HEK293 (cell line): Measurements from ENCODE around the gene KLHL29.

Experiments
- CTCF ChIA-PET: fragments of 350-600 bp; formaldehyde crosslinking; extraction: SDS; loops from one replicate; lab custom pipeline; 2021; ENCODE audit warnings: antibody characterized with exemption; lab: Yijun Ruan, JAX
- POLR2A ChIA-PET: fragments of 300-600 bp; formaldehyde crosslinking; extraction: SDS; loops from one replicate; lab custom pipeline; 2020; ENCODE audit warnings: antibody characterized with exemption, inconsistent platforms; lab: Yijun Ruan, JAX
- H3K27ac ChIP-seq: fragments of 200-500 bp; sonication (Bioruptor generic); 2 replicates; pipeline ENCODE4 v1.5.1; 2014; ENCODE audit warnings: low read depth, low read length, control low read depth, inconsistent platforms; ENCODE audit errors: extremely low read depth
- H3K36me3 ChIP-seq, 2 experiments: fragments of 200-500 bp in 1 of 2; sonication (Bioruptor generic) in 1 of 2; 1 replicate in 1 of 2; 2 replicates in 1 of 2; pipeline ENCODE4 v1.5.1; 2014 to 2017; ENCODE audit warnings: inconsistent platforms in 2 of 2, low read length in 2 of 2; ENCODE audit not compliant: control insufficient read depth in 2 of 2, insufficient read depth in 1 of 2
- H3K4me1 ChIP-seq: fragments of 200-500 bp; sonication (Bioruptor generic); 2 replicates; pipeline ENCODE4 v1.5.1; 2014; ENCODE audit warnings: mild to moderate bottlenecking, low read length, inconsistent platforms; ENCODE audit not compliant: control insufficient read depth, insufficient read depth
- H3K4me3 ChIP-seq: 2 replicates; pipeline ENCODE4 v1.5.1; 2011; ENCODE audit warnings: low read depth, mild to moderate bottlenecking, control low read depth, low read length, moderate library complexity
- H3K9me3 ChIP-seq: fragments of 200-500 bp; sonication (Bioruptor generic); 2 replicates; pipeline ENCODE4 v1.5.1; 2014; ENCODE audit warnings: low read depth, low read length, inconsistent platforms; ENCODE audit not compliant: control insufficient read depth, insufficient read depth
- BCL11B ChIP-seq: fragments of 450-650 bp; formaldehyde crosslinking; IDR thresholded peaks from 2 replicates; pipeline ENCODE4 v1.5.1; 2016; ENCODE audit warnings: low read depth, missing biosample characterization, missing genetic modification characterization
- HIC1 ChIP-seq: fragments of 450-650 bp; formaldehyde crosslinking; IDR thresholded peaks from 2 replicates; pipeline ENCODE4 v1.5.1; 2016; ENCODE audit warnings: missing biosample characterization, missing genetic modification characterization
- MYNN ChIP-seq: fragments of 450-650 bp; formaldehyde crosslinking; IDR thresholded peaks from 2 replicates; pipeline ENCODE4 v1.5.1; 2016; ENCODE audit warnings: missing biosample characterization, missing genetic modification characterization, borderline replicate concordance
- PRDM10 ChIP-seq: fragments of 450-650 bp; formaldehyde crosslinking; IDR thresholded peaks from 2 replicates; pipeline ENCODE4 v1.5.1; 2016; ENCODE audit warnings: missing biosample characterization, missing genetic modification characterization
- ZBTB17 ChIP-seq: fragments of 450-650 bp; formaldehyde crosslinking; IDR thresholded peaks from 2 replicates; pipeline ENCODE4 v1.5.1; 2016; ENCODE audit warnings: missing biosample characterization, missing genetic modification characterization
- ZFP37 ChIP-seq: fragments of 450-650 bp; formaldehyde crosslinking; IDR thresholded peaks from 2 replicates; pipeline ENCODE4 v1.5.1; 2016; ENCODE audit warnings: missing biosample characterization, missing genetic modification characterization
- ZNF146 ChIP-seq: fragments of 450-650 bp; formaldehyde crosslinking; IDR thresholded peaks from 2 replicates; pipeline ENCODE4 v1.5.1; 2016; ENCODE audit warnings: missing biosample characterization, missing genetic modification characterization
- ZNF175 ChIP-seq: fragments of 450-650 bp; formaldehyde crosslinking; IDR thresholded peaks from 2 replicates; pipeline ENCODE4 v1.5.1; 2016; ENCODE audit warnings: missing biosample characterization, missing genetic modification characterization
- ZNF18 ChIP-seq: fragments of 450-650 bp; formaldehyde crosslinking; IDR thresholded peaks from 2 replicates; pipeline ENCODE4 v1.5.1; 2016; ENCODE audit warnings: missing biosample characterization, missing genetic modification characterization
- ZNF23 ChIP-seq: fragments of 450-650 bp; formaldehyde crosslinking; IDR thresholded peaks from 2 replicates; pipeline ENCODE4 v1.5.1; 2016; ENCODE audit warnings: missing biosample characterization, missing genetic modification characterization, borderline replicate concordance
- ZNF555 ChIP-seq: fragments of 450-650 bp; formaldehyde crosslinking; conservative IDR thresholded peaks from 2 replicates; pipeline ENCODE4 v1.5.1; 2017; ENCODE audit warnings: missing biosample characterization, mild to moderate bottlenecking, missing genetic modification characterization, inconsistent platforms
- ZNF654 ChIP-seq: fragments of 450-650 bp; formaldehyde crosslinking; IDR thresholded peaks from 2 replicates; pipeline ENCODE4 v1.5.1; 2016; ENCODE audit warnings: low read depth, missing biosample characterization, missing genetic modification characterization

The KLHL29 gene

GRCh38 chr2:23642516-23642915 is 257.5 kb downstream of the KLHL29 start:
- Histone ChIP-seq H3K4me3 (no peak overlapping the region), H3K4me1 (no peaks in the 10 kb centered on the region), H3K27ac (no peak overlapping the region), H3K9me3 (no peaks in the 10 kb centered on the region), H3K36me3 (peaks cover 0 to 20% of the 10 kb centered on the region in 2 experiments; a peak in 1 of 3 replicates)
- TF ChIP-seq ZNF146 (tag by site-specific recombination) (no peak), PRDM10 (tag by site-specific recombination) (no peak)
- POLR2A ChIA-PET, result no interaction called here
- CTCF ChIA-PET, result no interaction called here

- Histone ChIP-seq H3K9me3 (no peaks in the 10 kb centered on the region), H3K36me3 (peaks cover 0 to 20% of the 10 kb centered on the region in 2 experiments; a peak in 1 of 3 replicates), H3K4me3 (no peak overlapping the region), H3K4me1 (no peaks in the 10 kb centered on the region), H3K27ac (no peak overlapping the region)
- ChIA-PET CTCF (interaction anchor here (0.6 kb wide), 1 partner anchor 1413 kb away, joined by 4 read pairs; no protein-coding TSS in a partner anchor), POLR2A (no interaction called here)
- TF ChIP-seq BCL11B (no peak), MYNN (tag by site-specific recombination) (no peak), ZNF18 (tag by site-specific recombination) (no peak), ZNF23 (tag by site-specific recombination) (no peak), ZFP37 (tag by site-specific recombination) (no peak), HIC1 (tag by site-specific recombination) (no peak), ZNF175 (tag by site-specific recombination) (no peak)
These were observed 260.3 kb downstream of the KLHL29 start for GRCh38 chr2:23645230-23645808.

- no peaks in the 10 kb centered on the region for H3K4me1 ChIP-seq
- no peaks in the 10 kb centered on the region for H3K9me3 ChIP-seq
- POLR2A ChIA-PET, result no interaction called here
- H3K4me3 ChIP-seq, result no peak overlapping the region
- TF ChIP-seq ZNF654 (tag by site-specific recombination) (no peak), ZNF555 (tag by site-specific recombination) (no peak), ZBTB17 (tag by site-specific recombination) (no peak)
- H3K27ac ChIP-seq, result no peak overlapping the region
- H3K36me3 ChIP-seq, result peaks cover 0 to 13% of the 10 kb centered on the region in 2 experiments; a peak in 1 of 3 replicates
- CTCF ChIA-PET, result no interaction called here
These were observed 262.6 kb downstream of the KLHL29 start for GRCh38 chr2:23647563-23647962.
